Memory B cell (primary cell): ENCODE data around the gene GPATCH4.

Experiments used
- ATAC-seq: fragments of 150-1000 bp; cut with Tn5 transposase; 2 replicates; pipeline ENCODE4 v1.10.0; 2021; ENCODE audit warnings: low read depth, mild to moderate bottlenecking, moderate library complexity
- DNase-seq, 2 donors: peaks; one replicate each; pipeline ENCODE4 v3.0.0; 2022; ENCODE audit warnings: low spot score in 2 of 2
- H3K27ac Mint-ChIP-seq: one replicate; pipeline ENCODE4 v1.8.0; 2022; ENCODE audit warnings: mild to moderate bottlenecking, moderate library complexity, mixed read lengths
- H3K27me3 Mint-ChIP-seq: one replicate; pipeline ENCODE4 v1.8.0; 2022; ENCODE audit warnings: mixed read lengths
- H3K36me3 Mint-ChIP-seq: one replicate; pipeline ENCODE4 v1.8.0; 2022; ENCODE audit warnings: mild to moderate bottlenecking, mixed read lengths
- H3K4me1 Mint-ChIP-seq: one replicate; pipeline ENCODE4 v1.8.0; 2022; ENCODE audit warnings: mixed read lengths
- H3K4me3 Mint-ChIP-seq: one replicate; pipeline ENCODE4 v1.8.0; 2022; ENCODE audit warnings: mild to moderate bottlenecking, moderate library complexity, mixed read lengths
- H3K9me3 Mint-ChIP-seq: one replicate; pipeline ENCODE4 v1.8.0; 2022; ENCODE audit warnings: mixed read lengths

Gene GPATCH4

DNA sequence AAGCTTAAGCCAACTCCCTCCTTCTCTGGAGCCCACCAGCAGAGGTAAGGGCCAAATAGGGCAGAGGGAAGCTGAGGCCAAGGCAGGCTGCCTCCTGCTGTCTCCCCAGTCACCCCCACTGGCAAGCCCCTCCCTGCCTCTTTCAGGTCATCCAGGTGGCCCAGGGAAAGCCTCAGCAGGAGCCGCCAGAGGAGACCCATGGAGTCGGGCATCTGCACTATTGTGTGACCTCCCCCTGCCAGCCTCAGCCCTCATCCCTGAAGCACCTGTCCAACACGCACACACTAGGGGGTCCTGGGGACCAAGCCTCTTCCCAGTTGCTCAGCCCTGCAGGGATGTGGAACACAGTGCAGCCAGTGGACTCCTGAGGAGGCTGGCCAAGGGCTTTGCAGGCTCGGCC, 15.0 kb downstream of the GPATCH4 start:
- H3K4me3 Mint-ChIP-seq = no peak overlapping the region
- H3K9me3 Mint-ChIP-seq = no peaks in the 10 kb centered on the region
- H3K36me3 Mint-ChIP-seq = peaks cover 3% of the 10 kb centered on the region
- no peaks in the 10 kb centered on the region for H3K27me3 Mint-ChIP-seq
- peaks cover 29% of the 10 kb centered on the region for H3K4me1 Mint-ChIP-seq
- ATAC-seq (no peak), DNase-seq (no peak)
- no peak overlapping the region for H3K27ac Mint-ChIP-seq

DNA sequence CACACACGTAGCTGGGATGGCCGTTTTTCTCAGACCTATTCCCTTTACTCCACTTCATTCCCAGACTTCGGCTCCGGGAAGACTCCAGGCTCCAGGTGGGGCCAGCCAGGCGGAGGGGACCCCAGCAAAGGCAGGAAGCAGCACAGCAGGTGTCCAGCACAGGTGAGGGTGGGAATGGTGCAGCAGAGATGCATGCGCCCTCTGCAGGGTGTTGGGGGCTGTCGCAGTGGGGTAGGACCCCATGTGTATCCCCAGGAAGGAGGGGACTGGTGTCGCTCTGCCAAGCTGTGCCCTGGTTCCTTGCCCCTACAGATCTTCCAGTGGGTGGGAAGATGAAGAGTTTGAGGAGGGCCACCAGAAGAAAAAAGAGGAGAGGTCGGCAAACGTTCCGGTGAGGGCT, 16.5 kb downstream of the GPATCH4 start:
- H3K4me1 Mint-ChIP-seq = peaks cover 27% of the 10 kb centered on the region
- H3K27ac Mint-ChIP-seq = no peak overlapping the region
- ATAC-seq (no peak), DNase-seq (no peak)
- no peaks in the 10 kb centered on the region for H3K9me3 Mint-ChIP-seq
- H3K36me3 Mint-ChIP-seq = peaks cover 3% of the 10 kb centered on the region
- no peaks in the 10 kb centered on the region for H3K27me3 Mint-ChIP-seq
- H3K4me3 Mint-ChIP-seq = no peak overlapping the region

DNA sequence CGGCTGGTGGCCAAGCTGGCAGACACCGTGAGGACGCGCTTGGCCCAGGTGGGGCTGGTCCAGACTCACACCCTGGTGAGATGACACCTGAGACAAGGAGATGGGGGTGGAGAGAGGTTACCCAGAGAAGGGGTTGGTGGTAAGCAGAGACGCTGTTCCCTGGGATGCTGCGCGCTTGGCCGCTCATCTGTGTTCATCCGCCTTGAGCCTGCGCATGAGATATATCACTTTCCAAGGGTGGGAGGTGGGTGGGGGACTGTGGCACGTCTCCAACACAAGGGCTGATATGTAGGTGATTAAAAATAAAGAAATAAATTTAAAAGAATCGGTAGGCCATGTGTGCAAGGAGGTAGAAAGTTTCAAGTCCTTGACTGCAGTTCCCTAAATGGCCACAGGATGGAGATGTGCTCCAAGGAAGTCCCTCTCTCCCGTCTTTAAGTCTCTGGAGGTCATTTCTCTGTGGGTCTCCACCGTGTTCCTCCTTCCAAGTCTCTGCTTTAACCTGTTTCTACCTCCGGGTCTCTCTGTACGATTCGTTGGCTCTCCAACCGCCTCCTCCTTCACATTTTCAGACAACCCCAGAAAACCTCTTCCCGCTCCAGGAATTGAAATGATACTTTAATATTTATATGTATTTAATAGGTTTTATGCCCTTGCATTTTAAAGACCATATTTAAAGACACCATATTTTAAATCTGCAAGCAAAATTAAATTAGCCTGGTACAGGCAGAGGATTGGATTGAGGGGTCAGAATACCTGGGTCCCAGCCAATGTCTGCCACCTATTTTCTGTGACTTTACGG, 17.3 kb downstream of the GPATCH4 start:
- no peaks in the 10 kb centered on the region for H3K9me3 Mint-ChIP-seq
- H3K27ac Mint-ChIP-seq = peak overlapping the region; percentile 94
- H3K27me3 Mint-ChIP-seq = no peaks in the 10 kb centered on the region
- peak; percentile 39 for ATAC-seq
- H3K4me3 Mint-ChIP-seq = peak overlapping the region; percentile 32
- peak; percentile 74 to 78 for DNase-seq
- peaks cover 3% of the 10 kb centered on the region for H3K36me3 Mint-ChIP-seq
- peaks cover 27% of the 10 kb centered on the region for H3K4me1 Mint-ChIP-seq

DNA sequence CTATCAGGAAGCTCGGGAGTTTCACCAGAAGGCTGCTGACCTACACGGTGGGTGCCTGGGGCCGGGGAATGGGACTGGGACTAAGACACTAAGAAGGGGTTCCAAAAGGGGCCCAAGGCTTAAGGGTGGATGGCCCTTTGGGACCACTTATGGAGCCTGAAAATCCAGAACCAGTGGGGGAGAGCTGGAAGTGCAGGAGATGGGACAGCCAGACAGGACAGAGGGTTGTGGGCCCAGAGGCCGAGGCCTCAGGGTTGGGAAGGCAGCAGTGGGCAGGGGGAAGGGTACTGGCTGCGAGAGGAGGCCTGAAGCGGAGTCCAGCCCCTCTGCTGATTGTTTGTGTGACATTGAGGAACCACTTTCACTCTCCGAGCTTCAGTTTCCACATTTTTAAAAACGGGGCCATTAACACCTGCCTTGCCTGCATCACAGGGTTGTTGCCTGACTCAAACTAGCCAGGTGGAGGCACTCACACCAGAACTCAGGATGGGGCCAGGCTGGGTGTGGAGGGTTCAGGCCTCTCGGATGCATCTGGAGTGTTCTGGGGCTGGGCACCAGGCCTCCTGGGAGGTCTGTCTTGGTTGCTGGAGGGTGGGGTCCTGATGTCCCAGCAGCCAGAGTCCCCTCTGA, 18.8 kb downstream of the GPATCH4 start:
- ATAC-seq (peak; percentile 67), DNase-seq (peak in 1 of 2 donors; percentile 28)
- H3K27me3 Mint-ChIP-seq = peaks cover 1% of the 10 kb centered on the region
- H3K9me3 Mint-ChIP-seq = no peaks in the 10 kb centered on the region
- peaks cover 27% of the 10 kb centered on the region for H3K4me1 Mint-ChIP-seq
- peak overlapping the region; percentile 94 for H3K27ac Mint-ChIP-seq
- peak overlapping the region; percentile 90 for H3K4me3 Mint-ChIP-seq
- H3K36me3 Mint-ChIP-seq = peaks cover 3% of the 10 kb centered on the region

DNA sequence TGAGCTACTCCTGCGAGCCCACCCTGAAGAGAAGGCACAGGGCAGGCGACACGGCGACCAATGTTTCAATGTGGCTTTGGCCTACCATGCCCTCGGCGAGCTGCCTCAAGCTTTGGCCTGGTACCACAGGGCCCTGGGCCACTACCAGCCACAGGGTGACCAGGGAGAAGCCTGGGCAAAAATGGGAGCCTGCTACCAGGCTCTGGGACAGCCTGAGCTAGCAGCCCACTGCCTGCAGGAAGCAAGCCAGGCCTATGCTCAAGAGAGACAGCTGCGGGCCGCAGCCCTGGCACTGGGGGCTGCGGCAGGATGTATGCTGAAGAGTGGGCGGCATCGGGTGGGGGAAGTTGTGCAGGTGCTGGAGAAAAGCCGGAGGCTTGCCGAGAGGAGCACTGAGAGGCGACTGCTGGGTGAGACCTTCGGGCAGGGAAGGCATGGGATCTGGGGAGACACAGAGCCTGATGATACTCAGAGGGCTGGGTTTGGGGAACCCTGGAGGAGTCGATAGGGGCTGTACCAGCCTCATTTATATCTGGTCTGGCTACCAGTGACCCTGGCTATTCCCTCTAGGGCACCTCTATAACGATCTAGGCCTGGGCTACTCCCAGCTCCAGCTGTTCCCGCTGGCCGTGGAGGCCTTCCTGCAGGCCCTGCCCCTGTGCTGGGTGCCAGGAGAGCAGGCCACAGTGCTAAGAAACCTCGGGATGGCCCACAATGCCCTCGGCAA, 19.5 kb downstream of the GPATCH4 start:
- Mint-ChIP-seq H3K4me3 (peak overlapping the region; percentile 90), H3K36me3 (peaks cover 3% of the 10 kb centered on the region), H3K27ac (peak overlapping the region; percentile 94), H3K4me1 (peaks cover 27% of the 10 kb centered on the region), H3K27me3 (peaks cover 1% of the 10 kb centered on the region), H3K9me3 (no peaks in the 10 kb centered on the region)
- peak; percentile 75 for ATAC-seq
- peak in 1 of 2 donors; percentile 23 for DNase-seq

DNA sequence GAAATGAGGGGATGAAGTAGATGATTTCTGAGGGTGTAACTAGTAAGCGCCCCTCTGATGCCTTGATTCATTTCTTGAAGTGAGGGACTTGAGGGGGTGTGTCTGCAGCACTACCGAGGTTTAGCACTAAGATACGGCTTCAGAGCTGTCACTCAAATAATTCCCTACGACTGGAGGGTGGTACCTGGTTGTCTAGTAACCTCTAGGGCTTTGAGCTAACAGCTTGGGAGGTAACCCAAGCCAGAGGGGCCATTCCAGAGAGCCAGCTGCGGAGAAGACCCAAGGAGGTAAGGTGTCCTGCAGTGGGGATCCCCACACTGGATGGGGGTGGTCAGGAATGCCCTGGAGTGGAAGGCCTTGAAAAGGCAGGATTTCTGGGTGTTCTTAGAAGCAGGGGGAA, 21.8 kb downstream of the GPATCH4 start, which contains the start of gene TTC24:
Gene TTC24 (plus strand): TSS at position 252 of the 400 bp plus-strand sequence. CDS start 1,642 bp downstream, outside the sequence.
- Mint-ChIP-seq H3K27ac (no peak within 1 kb of the TSS), H3K4me3 (no peak within 1 kb of the TSS), H3K4me1 (peaks cover 27% of the 10 kb centered on the region), H3K9me3 (no peaks in the 10 kb centered on the region), H3K27me3 (peaks cover 3% of the 10 kb centered on the region), H3K36me3 (no peaks in the 10 kb centered on the region)
- ATAC-seq (no peak), DNase-seq (no peak)

DNA sequence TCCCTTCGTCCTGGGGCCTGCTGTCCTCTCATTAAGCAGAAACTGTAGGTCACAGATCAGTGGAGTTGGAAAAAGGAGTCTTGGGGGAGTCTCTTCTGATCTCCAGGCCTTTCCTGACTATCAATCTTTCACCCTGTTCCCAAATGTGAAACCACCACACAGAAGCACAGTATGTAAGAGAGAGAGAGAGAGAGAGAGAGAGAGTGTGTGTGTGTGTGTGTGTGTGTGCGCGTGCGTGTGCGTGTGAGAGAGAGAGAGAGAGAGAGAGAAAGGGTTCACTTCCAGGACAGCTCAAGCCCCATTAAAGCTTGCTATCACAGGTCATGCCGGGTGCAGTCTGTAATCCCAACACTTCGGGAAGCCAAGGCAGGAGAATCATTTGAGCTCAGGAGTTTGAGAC, 23.2 kb downstream of the GPATCH4 start:
- Mint-ChIP-seq H3K36me3 (no peaks in the 10 kb centered on the region), H3K27me3 (peaks cover 4% of the 10 kb centered on the region), H3K4me3 (no peak overlapping the region), H3K27ac (no peak overlapping the region), H3K4me1 (peaks cover 18% of the 10 kb centered on the region), H3K9me3 (no peaks in the 10 kb centered on the region)
- ATAC-seq (no peak), DNase-seq (no peak)

DNA sequence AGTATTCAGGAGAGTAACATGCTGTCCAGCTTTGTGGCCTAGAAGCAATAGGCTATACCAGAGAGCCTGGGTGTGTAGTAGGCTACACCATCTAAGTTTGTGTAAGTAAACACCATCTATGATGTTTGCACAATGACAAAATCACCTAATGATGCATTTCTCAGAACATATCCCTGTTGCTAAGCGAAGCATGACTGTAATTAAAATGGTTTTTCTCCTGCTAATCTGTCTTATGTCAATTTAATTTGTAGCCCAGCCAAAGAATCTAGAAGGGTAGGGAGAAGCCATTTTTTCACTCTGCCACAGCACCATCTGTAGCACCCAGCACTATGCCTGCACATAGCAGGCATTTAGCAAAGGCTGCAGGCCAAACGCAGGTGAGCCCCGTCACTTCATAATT, 23.7 kb downstream of the GPATCH4 start:
- peaks cover 9% of the 10 kb centered on the region for H3K27me3 Mint-ChIP-seq
- peaks cover 17% of the 10 kb centered on the region for H3K4me1 Mint-ChIP-seq
- H3K36me3 Mint-ChIP-seq = no peaks in the 10 kb centered on the region
- H3K9me3 Mint-ChIP-seq = no peaks in the 10 kb centered on the region
- no peak overlapping the region for H3K27ac Mint-ChIP-seq
- DNase-seq = no peak
- H3K4me3 Mint-ChIP-seq = no peak overlapping the region
- no peak for ATAC-seq

DNA sequence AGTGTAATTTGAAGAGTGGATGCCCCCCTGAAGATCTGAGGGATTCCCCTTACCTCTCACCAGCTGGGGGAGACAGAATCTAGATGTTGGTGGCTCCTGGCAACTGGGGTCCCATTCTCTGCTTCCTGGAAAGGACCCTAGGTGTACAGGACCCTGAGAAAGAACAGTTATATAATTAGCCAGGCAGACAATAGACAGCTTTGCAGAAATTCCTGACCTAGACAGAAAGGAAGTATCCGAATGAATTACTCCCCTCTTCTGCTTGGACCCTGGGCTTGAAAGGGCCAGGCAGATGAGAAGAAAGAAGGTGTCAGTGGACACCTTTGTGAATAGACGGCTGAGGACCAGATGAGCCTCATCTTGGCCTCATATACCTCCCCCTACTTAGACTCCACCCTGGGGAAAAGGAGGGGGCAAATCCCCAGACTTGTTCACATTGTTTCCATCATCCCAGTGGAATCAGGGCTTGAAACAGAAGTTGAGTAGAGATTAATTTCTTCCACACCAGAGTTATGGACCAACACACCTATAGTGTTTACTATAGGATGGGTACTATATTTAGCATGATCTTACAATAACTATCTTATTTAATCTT, 27.1 kb downstream of the GPATCH4 start:
- DNase-seq (no peak), ATAC-seq (no peak)
- Mint-ChIP-seq H3K4me1 (peaks cover 8% of the 10 kb centered on the region), H3K4me3 (no peak overlapping the region), H3K27ac (no peak overlapping the region), H3K9me3 (no peaks in the 10 kb centered on the region), H3K27me3 (peaks cover 14% of the 10 kb centered on the region), H3K36me3 (peaks cover 1% of the 10 kb centered on the region)

DNA sequence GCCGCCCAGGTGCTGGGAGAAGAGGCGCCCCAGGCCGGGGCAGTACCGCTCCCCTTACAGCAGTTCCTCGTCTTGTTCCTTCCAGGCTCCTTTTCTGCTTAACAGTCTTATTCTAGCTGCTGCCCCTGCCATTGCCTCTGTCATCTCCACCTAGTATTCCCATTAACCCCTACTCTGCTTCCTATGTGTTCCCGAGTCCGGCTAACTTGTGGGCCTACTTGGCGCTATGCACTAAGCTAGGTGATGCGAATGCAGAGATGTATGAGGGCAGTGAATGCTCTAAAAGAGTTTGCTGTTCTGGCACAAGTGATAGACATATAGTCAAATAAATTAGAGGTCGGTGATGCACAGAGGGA, 28.6 kb downstream of the GPATCH4 start:
- ATAC-seq (no peak), DNase-seq (no peak)
- Mint-ChIP-seq H3K27me3 (peaks cover 13% of the 10 kb centered on the region), H3K9me3 (no peaks in the 10 kb centered on the region), H3K4me1 (peaks cover 8% of the 10 kb centered on the region), H3K27ac (peak overlapping the region; percentile 40), H3K4me3 (peak overlapping the region; percentile 86), H3K36me3 (peaks cover 1% of the 10 kb centered on the region)

DNA sequence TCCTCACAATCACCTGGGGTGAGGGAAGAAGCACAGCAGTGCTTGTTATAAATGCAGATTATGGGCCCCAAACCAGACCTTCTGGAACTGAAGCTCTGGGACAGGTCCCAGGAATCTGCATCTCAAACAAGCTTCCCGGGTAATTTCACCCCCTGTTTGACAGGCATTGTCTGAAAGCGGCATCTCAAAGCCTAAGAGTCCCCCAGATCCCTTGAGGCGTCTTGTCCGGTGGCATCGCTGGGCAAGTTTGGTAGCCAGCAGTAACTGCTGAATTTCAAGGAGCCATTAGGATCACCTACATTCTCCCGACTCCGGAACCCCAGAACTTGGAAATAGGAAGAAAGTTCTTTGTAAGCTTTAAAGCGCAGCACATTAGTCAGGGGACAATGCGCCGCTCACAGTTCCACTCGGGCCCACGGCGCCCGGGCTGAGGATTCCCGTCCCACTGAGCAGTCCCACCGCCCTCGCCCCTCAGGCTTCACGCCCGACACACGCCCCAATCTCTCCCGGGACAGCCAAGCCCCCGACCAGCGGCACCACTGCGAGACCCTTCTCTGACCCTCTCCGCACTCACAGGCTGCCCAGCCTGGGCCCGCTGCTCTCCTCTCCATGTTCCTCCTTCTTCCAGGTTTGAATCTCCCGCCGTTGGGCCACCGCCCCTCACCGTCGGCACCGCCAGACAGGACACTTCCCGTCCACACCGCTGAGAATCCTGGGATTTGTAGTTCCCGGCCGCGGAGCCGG, 29.2 kb downstream of the GPATCH4 start, which contains the start of gene IQGAP3:
Gene IQGAP3 (minus strand): TSS at position 647 of the 744 bp plus-strand sequence. CDS start 36 bp downstream, at position 611.
- Mint-ChIP-seq H3K9me3 (no peaks in the 10 kb centered on the region), H3K4me1 (peaks cover 8% of the 10 kb centered on the region), H3K36me3 (peaks cover 1% of the 10 kb centered on the region), H3K4me3 (peak within 1 kb of the TSS; percentile 86), H3K27me3 (peaks cover 13% of the 10 kb centered on the region), H3K27ac (peak within 1 kb of the TSS; percentile 40)
- DNase-seq (peak; percentile 72), ATAC-seq (peak; percentile 99)

DNA sequence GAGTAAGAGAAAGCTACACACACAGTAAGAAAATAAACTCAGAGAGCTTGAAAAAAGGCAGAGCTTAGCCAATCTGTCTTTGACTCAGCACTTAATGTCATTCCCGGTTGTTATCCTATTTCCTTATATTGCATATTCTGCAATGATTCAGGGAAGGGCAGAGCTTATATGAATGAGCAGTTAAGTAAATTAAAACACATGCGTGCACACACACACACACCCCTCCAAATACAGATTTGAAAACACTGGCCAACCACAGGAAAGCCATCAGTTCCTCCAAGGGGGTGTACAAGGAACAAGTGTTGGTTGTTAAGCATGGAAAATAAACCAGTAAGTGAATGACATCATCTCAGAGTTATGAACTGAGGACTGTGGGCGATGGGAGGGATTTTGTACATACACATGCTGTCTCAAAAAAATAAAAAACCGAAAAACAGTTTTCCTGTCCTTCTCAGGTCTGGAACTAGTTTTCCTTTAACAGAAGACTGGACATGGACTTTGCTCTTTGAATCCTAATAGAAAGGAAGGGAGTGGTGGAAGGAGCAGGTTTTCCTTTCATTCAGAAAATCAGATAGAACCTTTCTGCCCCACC, 29.9 kb downstream of the GPATCH4 start:
- Mint-ChIP-seq H3K4me1 (peaks cover 8% of the 10 kb centered on the region), H3K36me3 (peaks cover 1% of the 10 kb centered on the region), H3K27ac (no peak overlapping the region), H3K9me3 (no peaks in the 10 kb centered on the region), H3K4me3 (no peak overlapping the region), H3K27me3 (peaks cover 13% of the 10 kb centered on the region)
- ATAC-seq (no peak), DNase-seq (no peak)

DNA sequence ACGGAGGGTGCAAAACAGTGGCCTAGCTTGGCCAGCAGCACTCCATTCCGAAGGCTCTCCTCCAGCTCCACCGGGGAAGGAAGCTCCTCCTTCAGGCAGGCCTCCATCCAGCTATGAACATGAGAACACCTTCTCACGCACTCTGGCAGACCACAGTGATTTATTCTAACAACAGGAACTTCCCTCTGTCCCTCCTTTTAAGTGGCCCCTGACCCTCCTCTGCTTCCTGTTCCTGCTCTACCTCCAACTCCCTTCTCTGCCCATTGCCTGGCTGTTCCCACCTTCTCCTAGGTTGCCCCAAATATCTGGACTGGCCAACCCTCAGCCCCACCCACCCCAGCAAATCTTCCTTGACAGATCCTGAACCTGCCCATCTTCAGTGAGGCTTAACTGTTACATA, 34.8 kb downstream of the GPATCH4 start:
- H3K36me3 Mint-ChIP-seq = no peaks in the 10 kb centered on the region
- H3K4me3 Mint-ChIP-seq = no peak overlapping the region
- no peaks in the 10 kb centered on the region for H3K9me3 Mint-ChIP-seq
- peaks cover 2% of the 10 kb centered on the region for H3K27me3 Mint-ChIP-seq
- DNase-seq (no peak), ATAC-seq (no peak)
- H3K27ac Mint-ChIP-seq = no peak overlapping the region
- peaks cover 3% of the 10 kb centered on the region for H3K4me1 Mint-ChIP-seq
